T-helper 9 cell (primary cell): ENCODE data around the gene SYTL2.

Source experiments
- DNase-seq: peaks from one replicate; pipeline ENCODE4 v3.0.0-alpha.2; 2020

Gene SYTL2

GRCh38 chr11:85827748-85828639, 17.1 kb upstream of the SYTL2 start:
- DNase-seq, result no peak

GRCh38 chr11:85826116-85826855, 15.3 kb upstream of the SYTL2 start:
- DNase-seq, result no peak

GRCh38 chr11:85825616-85826015, 14.7 kb upstream of the SYTL2 start:
- DNase-seq, result no peak

GRCh38 chr11:85823816-85824215, 12.9 kb upstream of the SYTL2 start:
- peak; percentile 57 for DNase-seq

- DNase-seq, result no peak
These were observed 11.9 kb upstream of the SYTL2 start for GRCh38 chr11:85822814-85823213.

GRCh38 chr11:85821636-85822035, 10.7 kb upstream of the SYTL2 start:
- DNase-seq, result no peak

- DNase-seq, result no peak
These were observed 8.5 kb upstream of the SYTL2 start for GRCh38 chr11:85819441-85819840.

GRCh38 chr11:85815186-85815931, 4.4 kb upstream of the SYTL2 start:
- DNase-seq, result no peak

GRCh38 chr11:85813721-85814120, 2.8 kb upstream of the SYTL2 start:
- DNase-seq, result no peak

GRCh38 chr11:85811624-85812023, 683 bp upstream of the SYTL2 start:
- DNase-seq, result no peak

- DNase-seq, result no peak
These were observed 445 bp downstream of the SYTL2 start for GRCh38 chr11:85810521-85810870.

- DNase-seq, result no peak
These were observed 1.1 kb downstream of the SYTL2 start for GRCh38 chr11:85809863-85810262.

GRCh38 chr11:85809191-85809590, 1.8 kb downstream of the SYTL2 start:
- no peak for DNase-seq

- no peak for DNase-seq
These were observed 4.1 kb downstream of the SYTL2 start for GRCh38 chr11:85806876-85807275.

- no peak for DNase-seq
These were observed 4.9 kb downstream of the SYTL2 start for GRCh38 chr11:85806016-85806415.

- no peak for DNase-seq
These were observed 5.6 kb downstream of the SYTL2 start for GRCh38 chr11:85805387-85805786.

GRCh38 chr11:85803920-85804319, 7.0 kb downstream of the SYTL2 start:
- DNase-seq, result no peak

- no peak for DNase-seq
These were observed 7.6 kb downstream of the SYTL2 start for GRCh38 chr11:85803303-85803702.

- no peak for DNase-seq
These were observed 9.4 kb downstream of the SYTL2 start for GRCh38 chr11:85801527-85801926.

- DNase-seq, result no peak
These were observed 10.2 kb downstream of the SYTL2 start for GRCh38 chr11:85800595-85801342.

- DNase-seq, result no peak
These were observed 11.8 kb downstream of the SYTL2 start for GRCh38 chr11:85799142-85799541.

- DNase-seq, result no peak
These were observed 12.6 kb downstream of the SYTL2 start for GRCh38 chr11:85798361-85798760.
